ENCODE measurements around the gene FBXL17. TPM values are rescaled to one million over a fixed set of nuclear protein-coding genes. Genes with fewer than 3 reads are reported as not detected.

The FBXL17 gene
- total and polyA plus RNA-seq, 4 donors: 2.1 to 14.1 (median 6.3) TPM

GRCh38 chr5:107820429-107820828, 561.5 kb downstream of the FBXL17 start (continued):
- TF ChIP-seq REST (IDR thresholded peaks at IDR 0.05): no peak

- Histone ChIP-seq H3K9ac (ENCODE audit: low read depth in 1 of 2, low read length in 2 of 2) (no peak overlapping the region), H3K36me3 (ENCODE audit: control insufficient read depth in 4 of 4, insufficient read depth in 3 of 4, low read depth in 1 of 4, low read length in 3 of 4) (no peaks in the 10 kb centered on the region), H3K9me3 (ENCODE audit: control insufficient read depth in 4 of 4, low read length in 3 of 4) (peaks cover 0 to 3% (median 0%) of the 10 kb centered on the region in 4 donors), H3K4me1 (ENCODE audit: control insufficient read depth in 4 of 4, insufficient read depth in 4 of 4, low read length in 3 of 4) (no peaks in the 10 kb centered on the region), H3K4me3 (ENCODE audit: low read depth in 1 of 3, low read length in 3 of 3) (no peak overlapping the region), H3K27ac (ENCODE audit: low read depth in 1 of 2, low read length in 2 of 2) (no peak overlapping the region), H3K27me3 (ENCODE audit: control insufficient read depth in 4 of 4, insufficient read depth in 4 of 4, low read length in 3 of 4) (no peaks in the 10 kb centered on the region)
- TF ChIP-seq HNF4A (conservative IDR thresholded peaks at IDR 0.05) (no peak), ATF3 (IDR thresholded peaks at IDR 0.05) (no peak), REST (IDR thresholded peaks at IDR 0.05) (no peak), ZBTB33 (IDR thresholded peaks at IDR 0.05) (no peak), SP1 (IDR thresholded peaks at IDR 0.05) (no peak), HNF4G (IDR thresholded peaks at IDR 0.05) (no peak), CTCF (IDR thresholded peaks at IDR 0.05; ENCODE audit: low read depth, low read length, missing input control) (no peak), EGR1 (IDR thresholded peaks at IDR 0.05; ENCODE audit: low read depth in 2 of 2) (no peak), FOXA1 (IDR thresholded peaks at IDR 0.05) (no peak), YY1 (IDR thresholded peaks at IDR 0.05) (no peak), RAD21 (IDR thresholded peaks at IDR 0.05) (no peak), JUND (IDR thresholded peaks at IDR 0.05) (no peak), GABPA (IDR thresholded peaks at IDR 0.05 in 1 of 2, conservative IDR thresholded peaks at IDR 0.05 in 1 of 2) (no peak), FOXA2 (IDR thresholded peaks at IDR 0.05) (no peak), TAF1 (conservative IDR thresholded peaks at IDR 0.05) (no peak), NR2F2 (IDR thresholded peaks at IDR 0.05) (no peak), RXRA (IDR thresholded peaks at IDR 0.05) (no peak), MAX (IDR thresholded peaks at IDR 0.05) (no peak)
- WGBS: 86% methylated on average over 2 of the region's 2 CpGs
- no peak for DNase-seq (ENCODE audit: low spot score)
These were observed 563.9 kb downstream of the FBXL17 start for GRCh38 chr5:107817951-107818350.

Data from liver (tissue), 9 donors.